Measurements from ENCODE around the gene KCTD14.

DNA sequence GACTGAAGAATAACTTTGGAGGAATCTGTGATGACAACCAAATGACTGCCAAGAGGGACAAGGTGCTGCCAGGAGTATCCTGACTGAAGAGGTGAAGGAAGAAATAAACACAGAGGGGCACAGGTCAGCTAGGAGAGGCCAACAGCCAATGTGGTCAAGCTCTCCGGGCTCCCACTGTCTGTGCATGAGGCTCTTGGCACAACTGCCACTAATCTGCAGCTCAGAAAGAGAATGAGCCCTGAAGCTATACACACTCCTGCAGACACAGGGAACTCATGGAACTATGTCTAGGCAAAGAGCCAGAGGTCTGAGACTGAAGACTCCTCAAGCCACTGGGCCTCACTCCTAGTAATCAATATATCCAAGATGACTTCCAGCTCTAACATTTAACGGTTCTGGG lies 47.5 kb upstream of the KCTD14 start:
- no peak for TF ChIP-seq EZH2 (IDR thresholded peaks at IDR 0.05; ENCODE audit: insufficient read depth, low read length)
- TF ChIP-seq, protein P1, sequence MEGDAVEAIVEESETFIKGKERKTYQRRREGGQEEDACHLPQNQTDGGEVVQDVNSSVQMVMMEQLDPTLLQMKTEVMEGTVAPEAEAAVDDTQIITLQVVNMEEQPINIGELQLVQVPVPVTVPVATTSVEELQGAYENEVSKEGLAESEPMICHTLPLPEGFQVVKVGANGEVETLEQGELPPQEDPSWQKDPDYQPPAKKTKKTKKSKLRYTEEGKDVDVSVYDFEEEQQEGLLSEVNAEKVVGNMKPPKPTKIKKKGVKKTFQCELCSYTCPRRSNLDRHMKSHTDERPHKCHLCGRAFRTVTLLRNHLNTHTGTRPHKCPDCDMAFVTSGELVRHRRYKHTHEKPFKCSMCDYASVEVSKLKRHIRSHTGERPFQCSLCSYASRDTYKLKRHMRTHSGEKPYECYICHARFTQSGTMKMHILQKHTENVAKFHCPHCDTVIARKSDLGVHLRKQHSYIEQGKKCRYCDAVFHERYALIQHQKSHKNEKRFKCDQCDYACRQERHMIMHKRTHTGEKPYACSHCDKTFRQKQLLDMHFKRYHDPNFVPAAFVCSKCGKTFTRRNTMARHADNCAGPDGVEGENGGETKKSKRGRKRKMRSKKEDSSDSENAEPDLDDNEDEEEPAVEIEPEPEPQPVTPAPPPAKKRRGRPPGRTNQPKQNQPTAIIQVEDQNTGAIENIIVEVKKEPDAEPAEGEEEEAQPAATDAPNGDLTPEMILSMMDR (IDR thresholded peaks at IDR 0.05; ENCODE audit: insufficient read depth, low read depth, low read length) = no peak
